Renal cortex interstitium (tissue), 11 donors: Measurements from ENCODE around the gene HOGA1. TPM values are rescaled to one million over a fixed set of nuclear protein-coding genes. Genes with fewer than 3 reads are reported as not detected.
A peak's percentile ranks its signal among the peaks of the same experiment; 100 is the strongest.

ENCODE experiments used
- DNase-seq, 11 donors: peaks; one replicate each; pipeline ENCODE4 v3.0.0-alpha.2; 2013; ENCODE audit warnings: low read depth in 9 of 11, low spot score in 4 of 11; ENCODE audit errors: extremely low read depth in 1 of 11
- polyA plus RNA-seq, 3 donors: library from polyadenylated mRNA; unstranded; fragments of 120-200 nt; gene quantifications; one replicate each; pipeline ENCODE4 v1.2.1, GENCODE V29; 2013; ENCODE audit not compliant: insufficient read length in 3 of 3

Gene HOGA1
- polyA plus RNA-seq, 3 donors, result 50.6 to 63.7 (median 50.8) TPM

- no peak for DNase-seq
Observed at GRCh38 chr10:97593421-97593820, 9.2 kb downstream of the HOGA1 start.

GRCh38 chr10:97596101-97597082 lies 12.2 kb downstream of the HOGA1 start:
- no peak for DNase-seq

GRCh38 chr10:97597778-97598177 lies 13.6 kb downstream of the HOGA1 start:
- no peak for DNase-seq

- no peak for DNase-seq
Observed at GRCh38 chr10:97598407-97599271, 14.4 kb downstream of the HOGA1 start.

GRCh38 chr10:97599272-97599619 lies 15.1 kb downstream of the HOGA1 start:
- DNase-seq, result no peak

GRCh38 chr10:97600616-97601015 lies 16.4 kb downstream of the HOGA1 start:
- DNase-seq, result no peak

- DNase-seq, result no peak
Observed at GRCh38 chr10:97601268-97602215, 17.4 kb downstream of the HOGA1 start.

GRCh38 chr10:97607095-97607636 lies 23.0 kb downstream of the HOGA1 start:
- DNase-seq, result peak in 1 of 11 donors; percentile 12

- DNase-seq, result no peak
Observed at GRCh38 chr10:97608991-97609561, 24.9 kb downstream of the HOGA1 start.

GRCh38 chr10:97611473-97611872 lies 27.3 kb downstream of the HOGA1 start:
- DNase-seq, result no peak

- peak in 3 of 11 donors; percentile 17 to 37 (median 33) for DNase-seq
Observed at GRCh38 chr10:97612386-97612785, 28.2 kb downstream of the HOGA1 start.

- DNase-seq, result no peak
Observed at GRCh38 chr10:97618285-97618684, 34.1 kb downstream of the HOGA1 start.

- DNase-seq, result no peak
Observed at GRCh38 chr10:97618733-97619132, 34.5 kb downstream of the HOGA1 start.

GRCh38 chr10:97623277-97623676 lies 39.1 kb downstream of the HOGA1 start:
- peak in 1 of 11 donors; percentile 48 for DNase-seq

- DNase-seq, result no peak
Observed at GRCh38 chr10:97627731-97628130, 43.5 kb downstream of the HOGA1 start.

- no peak for DNase-seq
Observed at GRCh38 chr10:97628228-97628627, 44.0 kb downstream of the HOGA1 start.

- DNase-seq, result no peak
Observed at GRCh38 chr10:97629289-97629688, 45.1 kb downstream of the HOGA1 start.

- DNase-seq, result no peak
Observed at GRCh38 chr10:97631098-97631497, 46.9 kb downstream of the HOGA1 start.
